Liver (tissue), 3 donors: ENCODE measurements around the gene SLC36A1.

Experiments
- CTCF ChIP-seq: fragments of 150-350 bp; IDR thresholded peaks from 2 replicates; pipeline ENCODE4 v1.5.1; 2017; ENCODE audit warnings: improper control_type of control experiment, low read depth, low read length; ENCODE audit not compliant: missing input control
- JUND ChIP-seq, 2 donors: IDR thresholded peaks; 2 replicates each; pipeline ENCODE4 v1.6.1; 2016; ENCODE audit warnings: antibody characterized with exemption in 2 of 2
- RAD21 ChIP-seq, 2 donors: IDR thresholded peaks; 2 replicates each; pipeline ENCODE4 v1.6.1; 2016; ENCODE audit warnings: antibody characterized with exemption in 2 of 2, mild to moderate bottlenecking in 2 of 2
- SP1 ChIP-seq: IDR thresholded peaks from 2 replicates; pipeline ENCODE4 v1.6.1; 2018; ENCODE audit warnings: antibody characterized with exemption, mild to moderate bottlenecking
- TF ChIP-seq, protein P1 (sequence below): IDR thresholded peaks from 2 replicates; pipeline ENCODE4 v1.6.1; 2016; ENCODE audit warnings: antibody characterized with exemption
- donor health status: healthy.
- donor health status: healthy.

DNA sequence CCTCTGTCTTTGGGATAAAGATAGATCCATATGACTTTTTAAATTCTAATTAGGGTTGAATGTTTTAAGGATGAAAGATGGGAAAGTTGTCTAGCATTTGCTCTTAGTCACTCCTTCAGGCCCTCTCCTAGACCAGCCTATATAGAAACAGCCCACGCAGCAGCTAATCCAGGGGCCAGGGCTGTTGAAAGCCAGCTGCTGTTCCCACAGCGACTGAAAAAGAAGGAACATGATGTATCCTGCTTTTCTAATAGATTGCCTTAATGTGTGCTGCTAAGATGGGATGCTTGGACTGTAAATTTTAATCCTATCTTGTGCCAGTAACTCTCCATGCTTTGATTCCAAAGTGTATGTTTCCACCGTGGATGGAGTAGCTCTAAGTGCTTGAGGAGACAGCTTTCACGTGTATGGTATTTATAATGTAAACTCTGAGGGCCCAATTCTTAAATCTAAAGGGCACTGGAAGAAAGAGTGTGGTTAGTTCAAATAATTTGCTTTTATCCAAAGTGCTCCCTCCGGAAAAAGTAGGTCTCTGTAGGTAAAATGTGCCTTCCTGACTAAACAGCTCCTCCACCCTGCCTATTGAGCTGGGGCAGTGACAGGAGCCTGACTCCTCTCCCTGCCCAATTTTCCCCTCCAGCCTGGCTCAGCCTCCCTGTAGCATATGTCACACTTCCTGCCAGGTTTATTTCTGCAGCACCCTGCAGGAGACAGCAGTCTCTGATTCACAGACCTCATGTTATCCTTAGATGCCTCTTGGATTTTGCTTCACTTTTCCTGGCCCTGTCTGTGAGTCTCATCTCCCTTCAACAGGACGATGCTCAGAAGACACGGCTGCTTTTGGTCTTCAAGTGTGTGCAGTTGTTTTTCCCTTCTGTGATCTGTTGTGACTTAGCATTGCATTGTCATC lies 33.2 kb downstream of the SLC36A1 start:
- no peak for TF ChIP-seq CTCF
- TF ChIP-seq RAD21 (IDR thresholded peaks at IDR 0.05), result no peak
- no peak for TF ChIP-seq JUND (IDR thresholded peaks at IDR 0.05)
- TF ChIP-seq, protein P1, sequence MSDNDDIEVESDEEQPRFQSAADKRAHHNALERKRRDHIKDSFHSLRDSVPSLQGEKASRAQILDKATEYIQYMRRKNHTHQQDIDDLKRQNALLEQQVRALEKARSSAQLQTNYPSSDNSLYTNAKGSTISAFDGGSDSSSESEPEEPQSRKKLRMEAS, result no peak
- TF ChIP-seq SP1, result no peak
